GM12873 (cell line): ENCODE measurements around the gene ZNF160.

Experiments
- TF ChIP-seq, protein P1 (sequence below): IDR thresholded peaks from 2 replicates; pipeline ENCODE4 v1.5.1; 2012; ENCODE audit warnings: low read depth, mild to moderate bottlenecking, moderate library complexity, low read length, control low read depth; ENCODE audit not compliant: insufficient read depth; ENCODE audit errors: missing control alignments

ZNF160 gene

GRCh38 chr19:53082929-53083328 is 20.3 kb downstream of the ZNF160 start:
- TF ChIP-seq, protein P1, sequence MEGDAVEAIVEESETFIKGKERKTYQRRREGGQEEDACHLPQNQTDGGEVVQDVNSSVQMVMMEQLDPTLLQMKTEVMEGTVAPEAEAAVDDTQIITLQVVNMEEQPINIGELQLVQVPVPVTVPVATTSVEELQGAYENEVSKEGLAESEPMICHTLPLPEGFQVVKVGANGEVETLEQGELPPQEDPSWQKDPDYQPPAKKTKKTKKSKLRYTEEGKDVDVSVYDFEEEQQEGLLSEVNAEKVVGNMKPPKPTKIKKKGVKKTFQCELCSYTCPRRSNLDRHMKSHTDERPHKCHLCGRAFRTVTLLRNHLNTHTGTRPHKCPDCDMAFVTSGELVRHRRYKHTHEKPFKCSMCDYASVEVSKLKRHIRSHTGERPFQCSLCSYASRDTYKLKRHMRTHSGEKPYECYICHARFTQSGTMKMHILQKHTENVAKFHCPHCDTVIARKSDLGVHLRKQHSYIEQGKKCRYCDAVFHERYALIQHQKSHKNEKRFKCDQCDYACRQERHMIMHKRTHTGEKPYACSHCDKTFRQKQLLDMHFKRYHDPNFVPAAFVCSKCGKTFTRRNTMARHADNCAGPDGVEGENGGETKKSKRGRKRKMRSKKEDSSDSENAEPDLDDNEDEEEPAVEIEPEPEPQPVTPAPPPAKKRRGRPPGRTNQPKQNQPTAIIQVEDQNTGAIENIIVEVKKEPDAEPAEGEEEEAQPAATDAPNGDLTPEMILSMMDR = no peak

DNA sequence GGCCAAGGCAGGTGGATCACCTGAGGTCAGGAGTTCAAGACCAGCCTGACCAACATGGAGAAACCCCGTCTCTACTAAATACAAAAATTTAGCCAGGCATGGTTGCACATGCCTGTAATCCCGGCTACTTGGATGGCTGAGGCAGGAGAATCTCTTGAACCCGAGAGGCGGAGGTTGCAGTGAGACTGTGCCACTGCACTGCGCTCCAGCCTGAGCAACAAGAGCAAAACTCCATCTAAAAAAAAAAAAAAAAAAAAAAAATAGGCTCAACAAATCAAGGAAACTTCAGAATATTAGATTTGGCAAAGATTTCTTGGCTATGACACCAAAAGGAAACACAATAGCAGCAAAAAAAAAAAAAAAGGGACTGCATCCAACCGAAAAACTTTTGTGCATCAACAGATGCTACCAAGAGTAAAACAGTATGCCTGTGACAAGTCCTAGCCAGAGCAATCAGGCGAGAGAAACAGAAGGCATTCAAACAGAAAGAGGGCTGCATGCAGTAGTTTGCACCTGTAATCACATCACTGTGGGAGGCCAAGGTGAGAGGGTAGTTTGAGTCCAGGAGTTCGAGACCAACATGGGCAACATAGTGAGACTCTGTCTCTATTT is 23.8 kb downstream of the ZNF160 start:
- TF ChIP-seq, protein P1 = no peak

DNA sequence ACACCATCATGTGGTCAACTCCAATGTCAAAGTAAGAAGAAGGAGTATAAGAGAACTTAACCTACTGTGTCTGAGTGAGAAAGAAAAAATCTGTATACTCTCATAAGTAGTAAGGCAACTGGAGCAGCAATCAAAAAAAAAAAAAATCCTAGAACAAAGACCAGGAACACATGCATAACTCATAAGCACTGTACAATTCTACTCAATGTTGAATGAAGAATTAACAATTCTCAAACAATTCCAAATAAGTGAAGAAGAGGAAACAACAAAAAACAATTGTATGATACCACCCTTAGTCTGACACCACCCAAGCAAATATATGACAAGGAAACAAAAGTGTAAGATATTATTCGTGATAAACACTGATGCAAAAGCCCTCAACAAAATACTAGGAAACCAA is 24.6 kb downstream of the ZNF160 start:
- TF ChIP-seq, protein P1 = no peak

GRCh38 chr19:53076984-53077383 is 26.2 kb downstream of the ZNF160 start:
- TF ChIP-seq, protein P1 = no peak

GRCh38 chr19:53068834-53069233 is 34.4 kb downstream of the ZNF160 start:
- TF ChIP-seq, protein P1 = no peak

DNA sequence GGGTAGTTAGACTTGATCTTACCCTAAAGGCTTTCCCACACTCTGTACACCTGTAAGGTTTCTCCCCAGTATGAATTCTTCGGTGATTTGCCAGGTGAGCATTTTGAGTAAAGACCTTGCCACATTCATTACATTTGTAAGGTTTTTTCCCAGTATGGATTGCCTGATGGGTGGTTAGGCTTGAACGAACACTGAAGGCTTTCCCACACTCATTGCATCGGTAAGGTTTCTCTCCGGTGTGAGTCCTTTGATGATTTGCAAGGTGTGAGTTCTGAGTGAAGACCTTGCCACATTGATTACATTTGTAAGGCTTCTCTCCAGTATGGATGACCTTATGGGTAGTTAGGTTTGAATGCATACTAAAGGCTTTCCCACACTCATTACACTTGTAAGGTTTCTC is 35.0 kb downstream of the ZNF160 start:
- TF ChIP-seq, protein P1 = no peak

DNA sequence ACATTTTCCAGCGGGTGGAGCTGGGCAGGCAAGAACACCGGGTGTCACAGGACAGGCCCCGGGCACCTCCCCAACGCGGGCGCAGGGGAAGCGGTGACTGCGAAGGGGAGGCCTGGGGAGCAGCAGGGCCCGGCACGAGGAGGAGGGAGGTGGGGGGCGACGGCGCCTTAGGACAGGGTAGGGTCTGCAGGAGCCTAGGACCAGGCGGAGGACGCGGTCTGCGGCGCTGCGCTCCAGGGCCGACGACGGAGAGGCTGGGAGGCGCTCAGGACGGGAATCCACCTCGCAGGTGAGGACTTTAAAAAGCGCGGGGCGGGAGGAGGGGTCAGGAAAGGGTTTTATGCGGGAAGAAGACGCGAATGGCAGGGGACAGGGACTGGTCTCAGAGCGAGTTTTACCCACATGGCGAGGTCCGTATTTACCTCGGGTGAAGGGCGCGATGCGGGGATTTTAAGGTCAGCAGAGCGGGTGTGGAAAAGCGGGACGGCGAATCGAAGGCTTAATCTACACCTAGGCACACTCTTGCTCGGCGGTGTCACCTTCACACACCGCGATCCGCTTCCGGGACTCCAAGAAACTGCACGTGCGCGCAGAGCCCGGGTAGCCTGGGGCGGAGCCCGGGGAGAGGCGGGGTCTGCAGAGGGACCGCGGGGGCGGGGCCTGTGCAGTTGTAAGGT is 45.2 kb downstream of the ZNF160 start:
- TF ChIP-seq, protein P1 = no peak
